H1 (cell line): ENCODE data around the gene F11R.

ENCODE experiments used
- CTCF ChIP-seq, 3 experiments: IDR thresholded peaks; 1 replicate in 2 of 3; 2 replicates in 1 of 3; pipeline versions ENCODE4 v1.5.1 to v1.6.1; 2011; ENCODE audit warnings: low read length in 3 of 3, mild to moderate bottlenecking in 3 of 3, inconsistent platforms in 2 of 3, low read depth in 1 of 3, moderate library complexity in 1 of 3; ENCODE audit not compliant: insufficient read depth in 1 of 3; ENCODE audit errors: control extremely low read depth in 1 of 3
- EGR1 ChIP-seq: IDR thresholded peaks from 2 replicates; pipeline ENCODE4 v1.6.1; 2011; ENCODE audit warnings: low read depth, low read length, borderline replicate concordance
- NRF1 ChIP-seq: IDR thresholded peaks from 2 replicates; pipeline ENCODE4 v1.6.1; 2011; ENCODE audit warnings: mild to moderate bottlenecking, low read depth, low read length, improper control_type of control experiment
- POLR2A ChIP-seq, 2 experiments: IDR thresholded peaks; 1 replicate in 1 of 2; 2 replicates in 1 of 2; pipeline ENCODE4 v1.6.1; 2011; ENCODE audit warnings: low read depth in 2 of 2, low read length in 2 of 2, mild to moderate bottlenecking in 2 of 2; ENCODE audit errors: control extremely low read depth in 1 of 2
- POLR2AphosphoS5 ChIP-seq: IDR thresholded peaks from 2 replicates; pipeline ENCODE4 v1.6.1; 2011; ENCODE audit warnings: low read depth, low read length
- RNF2 ChIP-seq: fragments of 200-900, 300-1000 bp; sonication (generic); IDR thresholded peaks from 2 replicates; pipeline ENCODE4 v1.7.1; 2016; ENCODE audit warnings: borderline replicate concordance, low read depth, mild to moderate bottlenecking, antibody characterized with exemption, low read length; ENCODE audit not compliant: poor library complexity, severe bottlenecking; ENCODE audit errors: missing control alignments
- YY1 ChIP-seq: IDR thresholded peaks from 2 replicates; pipeline ENCODE4 v1.6.1; 2011; ENCODE audit warnings: low read depth, mild to moderate bottlenecking, low read length
- TF ChIP-seq, protein P1 (sequence below): IDR thresholded peaks from 2 replicates; pipeline ENCODE4 v1.6.1; 2011; ENCODE audit warnings: low read depth, mild to moderate bottlenecking, low read length; ENCODE audit not compliant: insufficient read depth

DNA sequence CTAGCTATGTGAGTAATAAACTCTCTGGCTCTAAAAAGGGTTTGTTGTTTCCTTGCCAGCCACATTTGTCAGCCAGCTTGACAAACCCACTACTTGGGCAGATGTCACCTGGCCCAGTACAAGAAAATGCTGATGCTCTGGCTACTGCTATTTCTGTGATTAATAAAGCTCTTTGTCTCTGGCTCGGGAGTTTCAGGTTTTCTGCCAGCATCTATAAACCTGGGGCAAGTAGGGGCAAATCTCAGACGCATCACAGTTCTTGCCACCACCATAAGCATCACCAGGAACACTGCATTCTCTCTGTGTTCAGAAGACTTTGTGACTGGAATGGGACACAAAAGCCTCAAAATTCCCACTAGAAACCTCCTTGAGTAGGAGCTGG is 68.8 kb downstream of the F11R start:
- TF ChIP-seq EGR1, result no peak
- TF ChIP-seq POLR2A (IDR thresholded peaks at IDR 0.05; ENCODE audit: control extremely low read depth in 1 of 2, low read depth in 2 of 2, low read length in 2 of 2), result no peak
- TF ChIP-seq RNF2, result no peak
- TF ChIP-seq, protein P1, sequence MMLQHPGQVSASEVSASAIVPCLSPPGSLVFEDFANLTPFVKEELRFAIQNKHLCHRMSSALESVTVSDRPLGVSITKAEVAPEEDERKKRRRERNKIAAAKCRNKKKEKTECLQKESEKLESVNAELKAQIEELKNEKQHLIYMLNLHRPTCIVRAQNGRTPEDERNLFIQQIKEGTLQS, result no peak
- no peak for TF ChIP-seq NRF1
- no peak for TF ChIP-seq CTCF (IDR thresholded peaks at IDR 0.05; ENCODE audit: control extremely low read depth in 1 of 3, insufficient read depth in 1 of 3, low read depth in 1 of 3, low read length in 3 of 3)
- TF ChIP-seq POLR2AphosphoS5, result no peak
- TF ChIP-seq YY1, result no peak
